DOHH2 (cell line): ENCODE results near the gene HAGHL.

Experiments
- H3F3A ChIP-seq: fragments of 200-600 bp; sonication (generic), shearing (Covaris generic); 2 replicates; pipeline ENCODE4 v1.6.0; 2016; ENCODE audit warnings: antibody characterized with exemption, mild to moderate bottlenecking; ENCODE audit not compliant: control insufficient read depth, insufficient read depth
- H3K27ac ChIP-seq: fragments of 200-600 bp; sonication (generic); 2 replicates; pipeline ENCODE4 v1.5.1; 2014; ENCODE audit warnings: low read depth, mild to moderate bottlenecking, low read length, moderate library complexity
- H3K27me3 ChIP-seq: fragments of 200-600 bp; sonication (generic); 2 replicates; pipeline ENCODE4 v1.6.1; 2014; ENCODE audit warnings: mild to moderate bottlenecking, low read length, mixed read lengths; ENCODE audit not compliant: control insufficient read depth
- H3K36me3 ChIP-seq: fragments of 200-600 bp; sonication (generic); 2 replicates; pipeline ENCODE4 v1.6.1; 2014; ENCODE audit warnings: mild to moderate bottlenecking, low read length, moderate library complexity, mixed read lengths; ENCODE audit not compliant: control insufficient read depth
- H3K4me1 ChIP-seq: fragments of 200-600 bp; sonication (generic); 2 replicates; pipeline ENCODE4 v1.6.1; 2014; ENCODE audit warnings: mild to moderate bottlenecking, low read length, mixed read lengths; ENCODE audit not compliant: control insufficient read depth
- H3K4me2 ChIP-seq: fragments of 200-600 bp; sonication (generic); 2 replicates; pipeline ENCODE4 v1.6.0; 2014; ENCODE audit warnings: mild to moderate bottlenecking, low read length, moderate library complexity
- H3K4me3 ChIP-seq: fragments of 200-600 bp; sonication (generic); 2 replicates; pipeline ENCODE4 v1.5.1; 2014; ENCODE audit warnings: mild to moderate bottlenecking, low read length, mixed read lengths
- H3K79me2 ChIP-seq: fragments of 200-600 bp; sonication (generic); 2 replicates; pipeline ENCODE4 v1.6.1; 2014; ENCODE audit warnings: mild to moderate bottlenecking, low read length, mixed read lengths; ENCODE audit not compliant: control insufficient read depth
- H3K9me2 ChIP-seq: fragments of 200-600 bp; sonication (generic); replicated peaks from 2 replicates; pipeline ENCODE4 v1.6.1; 2014; ENCODE audit warnings: mild to moderate bottlenecking, low read length, mixed read lengths; ENCODE audit not compliant: control insufficient read depth
- H3K9me3 ChIP-seq: fragments of 200-600 bp; sonication (generic); 2 replicates; pipeline ENCODE4 v1.6.1; 2014; ENCODE audit warnings: antibody characterized with exemption, low read length, mixed read lengths; ENCODE audit not compliant: control insufficient read depth, insufficient read depth
- H4K20me1 ChIP-seq: fragments of 200-600 bp; sonication (generic); 2 replicates; pipeline ENCODE4 v1.6.0; 2014; ENCODE audit warnings: low read depth, mild to moderate bottlenecking, antibody characterized with exemption, low read length, moderate library complexity; ENCODE audit not compliant: control insufficient read depth, insufficient read depth
- EZH2phosphoT487 ChIP-seq: fragments of 200-600 bp; sonication (generic); IDR thresholded peaks from 2 replicates; pipeline ENCODE4 v1.6.1; 2017; ENCODE audit warnings: borderline replicate concordance, mild to moderate bottlenecking, antibody characterized with exemption, low read length, moderate library complexity, mixed read lengths
- TF ChIP-seq, protein P1 (sequence below): fragments of 200-600 bp; sonication (generic); IDR thresholded peaks from one replicate; pipeline ENCODE4 v1.5.1; 2014; ENCODE audit warnings: antibody characterized with exemption, mild to moderate bottlenecking, low read depth, low read length; ENCODE audit not compliant: poor library complexity, severe bottlenecking

Gene HAGHL

DNA sequence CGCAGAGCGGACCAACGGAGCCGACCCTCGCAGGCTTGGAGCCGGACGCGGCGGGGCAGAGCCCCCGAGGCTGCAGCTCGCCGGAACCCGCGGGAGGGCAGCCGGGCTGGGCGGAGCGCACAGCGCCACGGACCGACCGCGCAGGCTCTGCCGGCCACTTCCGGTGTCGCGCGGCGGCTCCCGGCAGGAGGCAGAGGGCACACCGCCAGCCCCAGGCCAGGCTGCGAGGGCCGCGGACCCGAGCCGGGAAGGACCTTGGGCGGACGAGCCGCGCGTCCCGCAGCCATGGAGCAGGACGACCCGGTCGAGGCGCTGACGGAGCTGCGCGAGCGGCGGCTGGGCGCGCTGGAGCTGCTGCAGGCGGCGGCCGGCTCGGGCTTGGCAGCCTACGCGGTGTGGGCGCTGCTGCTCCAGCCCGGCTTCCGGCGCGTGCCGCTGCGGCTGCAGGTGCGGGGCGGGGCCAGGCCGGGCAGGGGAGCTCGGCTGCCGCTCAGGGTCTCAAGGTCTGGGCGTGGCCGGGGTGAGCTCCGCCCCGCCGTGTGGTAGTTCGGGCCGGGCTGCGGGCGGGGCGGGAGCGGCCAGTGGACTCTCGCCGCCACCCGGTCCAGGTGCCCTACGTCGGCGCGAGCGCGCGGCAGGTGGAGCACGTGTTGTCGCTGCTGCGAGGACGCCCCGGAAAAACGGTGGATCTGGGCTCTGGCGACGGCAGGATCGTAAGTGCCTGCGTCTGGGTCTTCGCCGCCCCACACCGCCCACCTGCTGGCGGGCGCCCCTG lies 5.7 kb upstream of the HAGHL start, which contains the start of gene ANTKMT:
Gene ANTKMT, plus strand, starts transcription at position 157 of the 775 bp plus-strand sequence. Its CDS starts 129 bp downstream, at position 286.
- no peaks in the 10 kb centered on the region for H3K9me2 ChIP-seq
- peaks cover 59% of the 10 kb centered on the region for H3K4me1 ChIP-seq
- peaks cover 11% of the 10 kb centered on the region; the same call in 1 of the 2 replicates for H3F3A ChIP-seq
- H3K27ac ChIP-seq: peak within 1 kb of the TSS; percentile 93
- H3K79me2 ChIP-seq: peaks cover 9% of the 10 kb centered on the region
- H4K20me1 ChIP-seq: 0 out of 2 replicates have a peak, but pooled peaks cover 4% of the 10 kb centered on the region
- H3K9me3 ChIP-seq: no peaks in the 10 kb centered on the region
- H3K4me3 ChIP-seq: peak within 1 kb of the TSS; percentile 99
- H3K36me3 ChIP-seq: peaks cover 26% of the 10 kb centered on the region
- H3K4me2 ChIP-seq: peak within 1 kb of the TSS; percentile 96
- no peak for TF ChIP-seq EZH2phosphoT487
- TF ChIP-seq, protein P1, sequence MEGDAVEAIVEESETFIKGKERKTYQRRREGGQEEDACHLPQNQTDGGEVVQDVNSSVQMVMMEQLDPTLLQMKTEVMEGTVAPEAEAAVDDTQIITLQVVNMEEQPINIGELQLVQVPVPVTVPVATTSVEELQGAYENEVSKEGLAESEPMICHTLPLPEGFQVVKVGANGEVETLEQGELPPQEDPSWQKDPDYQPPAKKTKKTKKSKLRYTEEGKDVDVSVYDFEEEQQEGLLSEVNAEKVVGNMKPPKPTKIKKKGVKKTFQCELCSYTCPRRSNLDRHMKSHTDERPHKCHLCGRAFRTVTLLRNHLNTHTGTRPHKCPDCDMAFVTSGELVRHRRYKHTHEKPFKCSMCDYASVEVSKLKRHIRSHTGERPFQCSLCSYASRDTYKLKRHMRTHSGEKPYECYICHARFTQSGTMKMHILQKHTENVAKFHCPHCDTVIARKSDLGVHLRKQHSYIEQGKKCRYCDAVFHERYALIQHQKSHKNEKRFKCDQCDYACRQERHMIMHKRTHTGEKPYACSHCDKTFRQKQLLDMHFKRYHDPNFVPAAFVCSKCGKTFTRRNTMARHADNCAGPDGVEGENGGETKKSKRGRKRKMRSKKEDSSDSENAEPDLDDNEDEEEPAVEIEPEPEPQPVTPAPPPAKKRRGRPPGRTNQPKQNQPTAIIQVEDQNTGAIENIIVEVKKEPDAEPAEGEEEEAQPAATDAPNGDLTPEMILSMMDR: no peak
- H3K27me3 ChIP-seq: peaks cover 3% of the 10 kb centered on the region

DNA sequence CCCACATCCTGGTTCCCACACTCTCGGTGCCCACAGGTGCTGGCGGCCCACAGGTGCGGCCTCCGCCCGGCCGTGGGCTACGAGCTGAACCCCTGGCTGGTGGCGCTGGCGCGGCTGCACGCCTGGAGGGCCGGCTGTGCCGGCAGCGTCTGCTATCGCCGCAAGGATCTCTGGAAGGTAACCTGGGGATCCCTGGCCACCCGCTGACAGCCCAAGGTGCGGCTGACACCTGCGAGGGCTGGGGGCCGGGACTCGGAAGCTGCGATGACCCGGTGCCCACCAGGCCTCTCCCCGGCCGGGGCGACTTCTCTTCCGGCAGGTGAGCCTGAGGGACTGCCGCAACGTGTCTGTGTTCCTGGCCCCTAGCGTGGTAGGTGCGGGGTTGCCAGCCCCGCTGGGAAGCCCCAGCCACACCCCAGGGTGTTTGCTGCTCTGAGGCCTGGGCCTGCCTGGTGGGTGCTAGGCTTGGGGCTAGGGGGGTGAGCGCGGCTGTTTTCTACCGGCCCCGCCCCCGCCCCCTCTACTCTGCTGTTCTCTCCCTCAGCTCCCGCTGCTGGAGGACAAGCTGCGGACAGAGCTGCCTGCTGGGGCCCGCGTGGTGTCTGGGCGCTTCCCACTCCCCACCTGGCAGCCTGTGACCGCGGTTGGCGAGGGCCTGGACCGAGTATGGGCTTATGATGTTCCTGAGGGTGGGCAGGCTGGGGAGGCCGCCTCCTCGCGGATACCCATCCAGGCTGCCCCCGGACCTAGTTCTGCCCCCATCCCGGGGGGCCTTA lies 5.0 kb upstream of the HAGHL start:
- Histone ChIP-seq H3K4me1 (peaks cover 60% of the 10 kb centered on the region), H3K79me2 (peaks cover 9% of the 10 kb centered on the region), H3K27me3 (no peaks in the 10 kb centered on the region), H3K9me2 (no peaks in the 10 kb centered on the region), H3K36me3 (peaks cover 26% of the 10 kb centered on the region), H4K20me1 (0 out of 2 replicates have a peak, but pooled peaks cover 3% of the 10 kb centered on the region), H3K4me3 (peak overlapping the region; percentile 99), H3K9me3 (no peaks in the 10 kb centered on the region), H3K27ac (no peak overlapping the region), H3F3A (peaks cover 11% of the 10 kb centered on the region; the same call in 1 of the 2 replicates), H3K4me2 (peak overlapping the region; percentile 96)
- no peak for TF ChIP-seq EZH2phosphoT487
- TF ChIP-seq, protein P1: no peak

DNA sequence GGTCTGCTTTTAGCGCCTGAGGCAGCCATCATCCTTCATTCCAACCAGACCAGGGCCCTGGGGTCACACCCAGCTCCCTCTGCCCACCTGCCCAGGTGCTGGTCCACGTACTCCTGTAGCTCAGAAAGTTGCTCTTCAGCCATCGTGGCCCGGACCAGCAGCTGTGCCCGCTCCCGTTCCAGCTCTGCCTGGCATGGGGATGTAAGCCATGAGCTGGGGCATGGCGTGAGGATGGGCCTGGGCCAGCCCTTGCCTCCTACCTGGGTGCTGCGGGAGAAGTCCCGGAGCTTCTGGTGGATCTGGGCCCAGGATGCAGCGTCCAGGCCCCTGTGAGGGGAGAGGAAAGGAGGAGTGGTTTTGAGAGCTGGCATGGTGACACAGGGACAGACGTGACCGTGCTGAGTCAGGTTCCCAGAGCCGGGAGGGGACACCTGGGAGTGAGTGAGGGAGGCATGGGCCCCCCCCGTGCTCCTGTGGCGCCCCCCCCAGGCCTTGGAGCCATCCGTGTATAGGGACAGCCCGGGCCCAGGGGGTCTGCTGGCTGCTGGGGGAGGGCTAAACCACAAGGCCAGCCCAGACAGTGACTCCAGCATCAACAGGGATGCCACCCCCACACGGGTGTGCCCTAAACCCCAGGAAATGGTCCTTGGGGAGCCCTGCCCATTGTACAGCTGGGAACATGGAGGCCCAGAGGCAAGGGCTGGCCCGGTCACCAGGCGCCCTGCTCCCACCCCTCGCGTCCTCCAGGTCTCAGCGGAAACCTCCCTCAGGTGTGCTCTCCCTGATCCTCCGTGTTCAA lies 3.9 kb upstream of the HAGHL start:
- H3K36me3 ChIP-seq: peaks cover 26% of the 10 kb centered on the region
- peak overlapping the region; percentile 27 for H3K4me2 ChIP-seq
- H3K27me3 ChIP-seq: no peaks in the 10 kb centered on the region
- H4K20me1 ChIP-seq: 0 out of 2 replicates have a peak, but pooled peaks cover 3% of the 10 kb centered on the region
- H3K9me2 ChIP-seq: no peaks in the 10 kb centered on the region
- H3K79me2 ChIP-seq: peaks cover 9% of the 10 kb centered on the region
- TF ChIP-seq, protein P1: no peak
- no peak for TF ChIP-seq EZH2phosphoT487
- H3K4me1 ChIP-seq: peaks cover 60% of the 10 kb centered on the region
- H3K27ac ChIP-seq: no peak overlapping the region
- no peaks in the 10 kb centered on the region for H3K9me3 ChIP-seq
- H3F3A ChIP-seq: peaks cover 11% of the 10 kb centered on the region; the same call in 1 of the 2 replicates
- no peak overlapping the region for H3K4me3 ChIP-seq
